ENCODE data around the gene FILIP1L. TPM values are rescaled to one million over a fixed set of nuclear protein-coding genes. Genes with fewer than 3 reads are reported as not detected.

FILIP1L gene
- total and polyA plus RNA-seq, 2 of the 8 experiments (the other 6 are each of a cell fraction or from before 2014, with no cell fraction given) = 0.06 to 0.09 TPM

DNA sequence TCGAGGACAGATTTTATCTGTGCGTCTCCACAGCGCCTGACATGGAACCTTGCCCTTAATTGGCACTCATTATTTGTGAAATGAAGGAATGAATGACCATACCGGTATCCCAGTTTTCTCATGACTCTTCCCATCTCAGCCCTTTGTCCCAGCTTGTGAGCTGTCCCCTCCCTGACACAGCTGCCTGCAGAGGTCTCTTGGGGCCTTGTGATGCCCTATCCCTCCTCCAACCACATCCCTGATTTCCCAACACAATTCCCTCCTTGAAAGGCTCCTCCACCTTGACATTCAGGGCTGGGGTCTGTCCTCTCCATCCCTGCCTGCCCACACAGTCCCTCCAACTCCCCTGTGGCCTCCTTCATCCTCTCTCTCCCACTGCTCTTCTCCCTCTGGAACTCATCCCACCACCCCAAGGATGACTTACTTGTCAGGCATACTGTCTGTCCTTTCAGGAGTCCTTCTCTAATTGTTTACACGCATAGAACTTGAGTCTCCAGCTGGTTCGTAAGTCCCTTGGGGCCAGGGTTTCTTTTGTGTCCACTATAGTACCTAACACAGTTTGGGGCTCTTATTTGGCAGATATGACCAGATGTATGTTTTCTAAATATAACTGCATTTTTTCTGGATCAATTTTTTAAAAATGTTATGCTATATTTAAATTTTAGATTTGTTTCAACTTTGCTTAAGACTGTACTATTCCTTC, 35.6 kb upstream of the FILIP1L start:
- Histone ChIP-seq H3K56ac (replicated peaks; ENCODE audit: insufficient read length, low read depth, low read length) (no peak overlapping the region), H4K8ac (ENCODE audit: extremely low read depth, insufficient read depth, low read length) (no peak overlapping the region), H2BK20ac (ENCODE audit: low read length) (no peak overlapping the region), H2BK120ac (replicated peaks; ENCODE audit: low read depth, low read length) (no peak overlapping the region), H2BK15ac (ENCODE audit: low read length) (no peak overlapping the region), H3K18ac (ENCODE audit: extremely low read depth, low read length) (no peak overlapping the region), H3K27me3 (replicated peaks in 1 of 4; ENCODE audit: control insufficient read depth in 3 of 4, extremely low read depth in 1 of 4, insufficient read depth in 3 of 4, low read length in 3 of 4) (no peaks in the 10 kb centered on the region), H4K20me1 (replicated peaks in 1 of 2; ENCODE audit: control insufficient read depth in 1 of 2, insufficient read depth in 2 of 2, low read length in 2 of 2) (no peaks in the 10 kb centered on the region), H3K4ac (replicated peaks; ENCODE audit: insufficient read length, low read depth, low read length) (no peak overlapping the region), H2AK5ac (ENCODE audit: low read depth, low read length) (no peak overlapping the region), H2BK12ac (ENCODE audit: low read depth, low read length) (peak overlapping the region; percentile 80; the same call in 1 of the 2 replicates), H2AFZ (ENCODE audit: low read length) (no peak overlapping the region), H3K9ac (replicated peaks in 1 of 4; ENCODE audit: extremely low read depth in 1 of 4, low read depth in 3 of 4, low read length in 3 of 4) (no peak overlapping the region), H4K91ac (replicated peaks; ENCODE audit: insufficient read length, low read length) (no peak overlapping the region), H3K23ac (ENCODE audit: insufficient read length) (no peak overlapping the region), H3K4me3 (ENCODE audit: extremely low read depth in 1 of 4, insufficient read depth in 2 of 4, low read depth in 3 of 4, low read length in 4 of 4) (no peak overlapping the region), H3K36me3 (ENCODE audit: control insufficient read depth in 2 of 4, insufficient read depth in 4 of 4, low read length in 3 of 4) (peaks cover 0 to 4% (median 0%) of the 10 kb centered on the region in 4 experiments; a peak in 1 of 8 replicates), H3K4me2 (ENCODE audit: insufficient read depth in 1 of 2, low read depth in 2 of 2, low read length in 2 of 2) (no peak overlapping the region), H3K23me2 (ENCODE audit: low read depth, low read length) (no peaks in the 10 kb centered on the region), H3K14ac (ENCODE audit: insufficient read length) (no peak overlapping the region), H3K9me3 (ENCODE audit: insufficient read depth in 2 of 2, low read depth in 1 of 2, low read length in 1 of 2) (no peaks in the 10 kb centered on the region), H3K4me1 (replicated peaks in 1 of 4; ENCODE audit: control insufficient read depth in 3 of 4, insufficient read depth in 4 of 4, low read length in 3 of 4) (no peaks in the 10 kb centered on the region), H3K79me2 (ENCODE audit: control insufficient read depth in 1 of 2, insufficient read depth in 2 of 2, low read length in 2 of 2) (no peaks in the 10 kb centered on the region), H3K79me1 (ENCODE audit: low read depth, low read length) (no peaks in the 10 kb centered on the region), H4K5ac (ENCODE audit: insufficient read length, low read depth, low read length) (no peak overlapping the region), H3K27ac (ENCODE audit: low read depth, low read length) (no peak overlapping the region), H2BK5ac (ENCODE audit: low read depth, low read length) (peak overlapping the region; percentile 52; the same call in 1 of the 2 replicates)
- POLR2A ChIA-PET (ENCODE audit: partially characterized antibody) = no interaction called here
- no peak for DNase-seq (ENCODE audit: low read depth in 1 of 2, low spot score in 2 of 2)
- CTCF ChIA-PET (ENCODE audit: partially characterized antibody) = interaction anchor here (0.6 to 1.3 kb wide), 3 partner anchors 37 to 105 kb away, joined by 3 read pairs; no protein-coding TSS in a partner anchor
- FAIRE-seq = no peak
- WGBS, 2 experiments (ENCODE audit: extremely low coverage in 1 of 2, insufficient coverage in 1 of 2, insufficient read length in 1 of 2, insufficient replicate concordance in 2 of 2, low coverage in 1 of 2, low lambda C conversion rate in 2 of 2, missing lambda C conversion rate in 1 of 2) = 92% methylated on average over 6 of the region's 6 CpGs; no CpG with 5 or more reads in 1 of the 2 experiments
- TF ChIP-seq KDM1A (IDR thresholded peaks at IDR 0.05; ENCODE audit: borderline replicate concordance, low read length) = no peak

All from H1 (cell line).